GM19351 (cell line): ENCODE results near the gene CADM3.

Experiments used
- ATAC-seq: cut with Tn5 transposase; IDR thresholded peaks from one replicate; pipeline ENCODE4 v1.9.1; 2021; ENCODE audit warnings: mild to moderate bottlenecking, moderate library complexity; ENCODE audit not compliant: unreplicated experiment

Gene CADM3

DNA sequence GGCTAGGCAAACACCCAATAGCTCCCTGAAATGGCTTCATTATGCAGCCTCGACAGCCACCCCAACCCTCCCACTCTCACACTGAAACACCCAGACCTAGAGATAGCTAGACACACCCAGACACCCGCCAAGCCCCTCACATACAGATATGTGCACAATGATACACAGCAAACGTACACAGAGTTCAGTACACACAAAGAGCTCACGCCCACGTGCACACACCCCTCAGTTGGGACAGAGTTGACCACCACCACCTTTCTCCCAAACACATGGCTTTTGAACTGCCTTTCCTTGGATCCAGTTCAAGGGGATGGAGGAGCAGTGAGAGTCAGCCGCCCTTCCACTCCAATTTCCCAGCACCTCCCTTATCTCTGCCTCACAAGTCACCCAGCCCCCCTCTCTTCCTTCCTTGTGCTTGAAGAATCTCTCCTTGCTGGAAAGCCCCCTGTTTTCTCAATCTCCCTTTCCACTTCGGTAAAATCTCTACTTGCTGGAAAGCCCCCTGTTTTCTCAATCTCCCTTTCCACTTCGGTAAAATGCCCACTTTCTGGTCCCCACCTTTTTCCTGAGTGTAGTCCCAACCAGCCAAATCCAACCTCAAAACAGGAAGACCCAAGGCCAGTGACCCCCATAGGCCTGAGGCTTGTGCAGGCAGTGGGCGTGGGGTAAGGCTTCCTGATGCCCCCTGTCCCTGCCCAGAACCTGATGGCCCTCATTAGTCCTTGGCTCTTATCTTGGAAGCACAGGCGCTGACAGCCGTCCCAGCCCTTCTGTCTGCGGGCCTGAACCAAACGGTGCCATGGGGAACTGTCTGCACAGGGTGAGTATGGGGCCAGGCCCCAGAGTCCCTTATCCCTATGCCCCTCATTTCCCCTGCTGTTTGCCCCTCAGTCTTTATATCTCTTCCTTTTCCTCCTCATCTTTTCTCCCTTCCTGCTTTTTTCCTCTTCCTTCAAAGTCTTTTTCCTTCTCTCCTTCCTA is 33.0 kb downstream of the CADM3 start, which contains the start of gene ACKR1:
Gene ACKR1 (plus strand): TSS at position 715 of the 981 bp plus-strand sequence. CDS start 85 bp downstream, at position 800.
- no peak for ATAC-seq

DNA sequence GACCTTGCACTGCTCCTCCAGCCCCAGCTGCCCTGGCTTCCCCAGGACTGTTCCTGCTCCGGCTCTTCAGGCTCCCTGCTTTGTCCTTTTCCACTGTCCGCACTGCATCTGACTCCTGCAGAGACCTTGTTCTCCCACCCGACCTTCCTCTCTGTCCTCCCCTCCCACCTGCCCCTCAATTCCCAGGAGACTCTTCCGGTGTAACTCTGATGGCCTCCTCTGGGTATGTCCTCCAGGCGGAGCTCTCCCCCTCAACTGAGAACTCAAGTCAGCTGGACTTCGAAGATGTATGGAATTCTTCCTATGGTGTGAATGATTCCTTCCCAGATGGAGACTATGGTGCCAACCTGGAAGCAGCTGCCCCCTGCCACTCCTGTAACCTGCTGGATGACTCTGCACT is 33.8 kb downstream of the CADM3 start:
- ATAC-seq, result no peak

- ATAC-seq, result no peak
These were observed 34.7 kb downstream of the CADM3 start for GRCh38 chr1:159206110-159206509.

DNA sequence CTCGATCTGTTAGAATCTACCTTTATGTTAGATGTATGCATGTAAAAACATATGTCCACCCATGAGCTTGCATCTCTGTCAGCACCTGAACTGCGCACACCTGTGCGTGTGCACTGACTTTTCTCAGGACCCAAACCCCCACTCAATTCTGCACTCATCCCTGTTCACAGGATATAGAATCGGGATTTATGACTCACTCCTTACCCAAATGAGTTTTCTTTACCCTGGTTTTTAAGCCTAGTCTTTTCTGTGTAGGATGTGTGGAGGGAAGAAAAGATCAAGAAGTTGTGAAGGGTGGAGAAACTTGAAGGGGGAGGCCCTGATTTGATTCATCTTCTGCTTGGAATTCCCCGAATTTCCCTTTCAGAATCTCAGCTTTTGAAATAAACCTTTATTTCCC is 35.7 kb downstream of the CADM3 start:
- ATAC-seq, result no peak

DNA sequence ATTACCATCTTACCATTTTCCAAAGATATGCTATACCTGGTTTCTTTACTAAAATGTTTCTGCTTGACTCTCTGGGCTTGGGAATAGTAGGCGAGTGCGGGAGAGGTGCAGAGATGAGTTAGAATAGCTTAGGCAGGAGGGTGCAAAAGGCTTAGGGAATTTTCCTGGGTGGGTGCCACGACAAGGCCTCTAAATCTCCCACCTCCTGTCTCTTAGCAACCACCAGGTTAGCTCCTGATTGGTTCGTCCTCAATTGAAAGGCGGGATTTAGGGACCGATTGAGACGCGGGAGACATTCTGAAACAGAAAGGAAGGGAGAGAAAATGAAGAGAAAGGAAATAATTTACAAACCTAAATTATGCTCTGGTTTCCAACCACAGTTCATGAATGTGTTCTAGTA is 36.4 kb downstream of the CADM3 start:
- no peak for ATAC-seq

GRCh38 chr1:159208175-159208825 is 36.9 kb downstream of the CADM3 start:
- ATAC-seq, result no peak

DNA sequence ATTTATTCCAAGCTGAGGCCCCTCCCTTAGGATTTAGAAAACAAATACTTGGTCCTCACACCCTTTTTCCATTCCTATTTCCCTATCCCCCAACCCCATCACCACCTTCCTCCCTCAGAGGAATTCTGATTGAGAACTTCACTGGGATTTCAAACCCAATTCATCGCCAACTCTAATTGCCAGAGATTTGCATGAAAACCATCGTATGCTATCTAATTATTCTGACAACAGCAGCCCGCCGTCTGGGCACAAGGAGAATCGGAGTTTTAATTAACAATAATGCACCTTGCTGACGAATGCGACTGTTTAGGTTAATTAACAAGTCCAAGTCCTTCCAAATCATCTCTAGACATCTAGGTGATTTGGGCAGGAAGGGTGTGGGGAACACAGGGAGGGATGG is 37.6 kb downstream of the CADM3 start:
- ATAC-seq, result no peak

DNA sequence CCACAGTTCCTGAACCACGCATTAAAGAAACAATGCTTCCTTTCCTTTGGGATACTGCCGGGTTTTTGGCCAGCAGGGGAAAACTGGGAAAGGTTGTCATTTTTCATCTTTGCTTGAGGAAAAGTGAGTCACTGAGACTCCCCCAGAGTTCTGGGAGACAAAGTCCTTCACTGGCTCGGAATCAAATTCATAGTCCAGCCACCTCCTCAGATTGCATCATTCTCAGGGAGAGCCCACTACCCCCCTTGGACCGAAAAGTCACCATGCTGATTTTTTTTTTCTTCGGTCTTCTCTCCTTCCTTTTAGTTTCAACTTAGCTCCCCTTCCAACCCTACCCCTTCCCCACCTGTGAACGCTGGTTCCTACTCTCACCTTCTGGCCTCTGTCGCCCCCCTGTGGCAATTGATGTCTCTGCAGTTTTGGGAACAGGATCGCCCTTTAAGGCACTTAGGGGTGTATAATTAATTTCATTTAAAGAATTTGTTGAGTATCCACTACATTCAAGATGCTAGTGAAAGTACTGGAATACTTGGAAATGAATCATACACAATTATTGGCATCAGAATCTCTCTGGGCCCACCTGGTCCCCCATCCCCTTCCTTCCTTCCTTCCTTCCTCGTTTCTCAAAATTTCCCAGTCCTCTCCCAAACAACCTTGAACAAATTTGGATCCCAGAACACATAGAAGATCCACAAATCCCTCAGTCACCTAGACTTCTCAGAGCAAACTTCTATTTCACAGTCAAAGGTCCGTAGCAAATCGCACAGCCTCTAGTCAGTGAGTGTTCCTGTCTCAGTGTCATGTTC is 40.1 kb downstream of the CADM3 start:
- ATAC-seq, result no peak

DNA sequence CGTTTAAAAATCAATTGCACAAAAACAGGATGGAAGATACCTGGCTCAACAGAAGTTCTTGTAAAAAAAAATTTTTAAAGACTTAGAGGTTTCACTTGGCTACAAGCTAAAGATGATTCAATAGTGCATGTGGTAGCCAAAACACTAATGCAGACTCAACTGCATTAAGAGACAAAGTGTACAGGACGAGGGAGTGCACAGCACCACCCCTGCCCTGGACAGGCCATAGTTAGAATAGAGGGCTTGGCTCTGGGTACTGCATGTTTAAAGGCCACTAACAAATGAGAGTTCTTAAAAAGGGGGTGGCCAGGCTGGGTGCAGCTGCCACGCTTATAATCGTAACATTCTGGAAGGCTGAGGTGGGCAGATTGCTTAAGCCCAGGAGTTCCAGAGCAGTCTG is 41.2 kb downstream of the CADM3 start:
- ATAC-seq, result no peak

- no peak for ATAC-seq
These were observed 42.8 kb downstream of the CADM3 start for GRCh38 chr1:159214149-159214760.

DNA sequence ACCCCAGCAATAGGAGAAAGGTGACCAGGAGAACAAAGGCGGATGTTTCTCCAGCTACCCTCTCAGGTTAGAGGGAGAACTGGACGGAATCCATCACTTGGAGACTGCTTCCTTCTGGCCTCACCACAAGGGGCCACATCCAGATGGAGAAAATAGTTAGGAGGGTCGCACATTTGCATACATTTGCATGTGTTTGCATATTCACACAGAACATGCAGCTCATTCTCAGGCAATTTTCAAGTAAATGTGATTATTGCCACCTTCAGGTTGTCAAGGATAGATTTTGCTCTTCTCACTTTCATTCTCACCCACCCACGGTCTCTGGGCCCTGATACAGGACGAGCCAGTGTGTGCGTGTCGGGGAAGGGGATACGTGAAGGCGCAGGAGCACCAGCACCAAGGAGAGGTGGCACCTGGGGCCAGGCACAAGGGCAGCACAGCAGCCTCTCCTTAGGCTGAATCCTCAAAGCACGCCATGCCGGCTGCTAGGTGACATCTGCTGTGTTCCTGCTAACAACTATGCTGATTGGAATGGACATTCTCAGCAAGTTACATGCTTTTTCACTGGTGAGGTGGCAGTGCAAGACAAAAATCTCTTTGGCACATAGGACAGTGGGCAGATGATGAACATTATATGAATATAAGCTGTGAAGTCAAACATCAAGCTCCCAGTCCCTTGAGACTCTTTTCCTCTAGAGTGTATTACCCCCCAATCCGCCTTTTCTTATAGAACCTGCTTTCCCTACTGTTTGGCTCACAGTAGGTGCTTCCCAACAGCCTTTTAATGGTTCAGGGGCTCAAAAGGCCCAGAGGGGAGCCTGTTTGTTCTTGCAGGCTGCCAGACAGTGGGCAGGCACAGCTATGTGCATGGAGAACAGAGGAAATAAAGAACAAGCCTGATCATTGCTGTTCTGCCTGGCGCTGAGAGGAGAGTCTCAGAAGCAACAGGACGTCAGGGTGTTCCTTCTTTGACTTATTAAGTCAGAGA is 47.5 kb downstream of the CADM3 start:
- no peak for ATAC-seq

GRCh38 chr1:159222075-159222865 is 50.9 kb downstream of the CADM3 start:
- no peak for ATAC-seq

GRCh38 chr1:159223004-159223403 is 51.6 kb downstream of the CADM3 start:
- ATAC-seq, result no peak

DNA sequence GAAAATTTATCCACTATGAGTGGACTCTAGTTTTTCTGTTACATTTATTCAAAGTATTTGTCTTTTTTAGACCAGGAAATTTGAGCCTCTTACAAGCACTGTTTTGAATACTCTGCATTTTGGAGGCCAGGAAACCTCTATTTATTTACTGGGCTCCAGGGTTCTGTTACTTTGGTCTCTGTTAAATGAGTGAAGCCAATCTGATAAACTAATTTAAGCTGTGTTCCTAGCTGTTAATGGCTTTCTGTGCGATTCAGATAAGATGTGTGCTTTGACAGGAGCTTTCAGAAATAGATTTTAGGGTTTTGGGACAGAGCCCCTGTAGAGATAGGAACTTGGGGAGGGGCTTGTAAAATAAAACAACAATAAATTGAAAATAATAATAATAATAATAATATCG is 57.1 kb downstream of the CADM3 start:
- ATAC-seq, result no peak

- no peak for ATAC-seq
These were observed 58.0 kb downstream of the CADM3 start for GRCh38 chr1:159229260-159229885.

DNA sequence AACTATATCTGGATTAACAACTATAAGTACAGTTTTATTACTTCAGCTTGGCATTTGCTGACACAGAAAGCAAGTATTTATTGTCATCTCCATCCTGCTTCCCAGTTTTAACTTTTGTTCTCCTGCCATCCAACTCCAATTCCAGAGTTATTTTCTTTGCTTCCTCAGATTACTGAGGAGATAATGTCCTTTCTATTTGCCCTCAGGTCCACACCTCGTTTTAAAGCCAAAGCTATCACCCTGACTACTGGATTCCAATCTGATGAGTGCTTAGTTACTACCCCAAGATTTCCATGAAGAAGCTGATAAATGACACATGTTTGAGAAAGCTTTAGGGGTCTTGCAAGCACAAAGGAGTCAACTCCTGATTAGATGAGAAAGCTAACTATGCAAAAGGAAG is 58.5 kb downstream of the CADM3 start:
- ATAC-seq, result no peak

DNA sequence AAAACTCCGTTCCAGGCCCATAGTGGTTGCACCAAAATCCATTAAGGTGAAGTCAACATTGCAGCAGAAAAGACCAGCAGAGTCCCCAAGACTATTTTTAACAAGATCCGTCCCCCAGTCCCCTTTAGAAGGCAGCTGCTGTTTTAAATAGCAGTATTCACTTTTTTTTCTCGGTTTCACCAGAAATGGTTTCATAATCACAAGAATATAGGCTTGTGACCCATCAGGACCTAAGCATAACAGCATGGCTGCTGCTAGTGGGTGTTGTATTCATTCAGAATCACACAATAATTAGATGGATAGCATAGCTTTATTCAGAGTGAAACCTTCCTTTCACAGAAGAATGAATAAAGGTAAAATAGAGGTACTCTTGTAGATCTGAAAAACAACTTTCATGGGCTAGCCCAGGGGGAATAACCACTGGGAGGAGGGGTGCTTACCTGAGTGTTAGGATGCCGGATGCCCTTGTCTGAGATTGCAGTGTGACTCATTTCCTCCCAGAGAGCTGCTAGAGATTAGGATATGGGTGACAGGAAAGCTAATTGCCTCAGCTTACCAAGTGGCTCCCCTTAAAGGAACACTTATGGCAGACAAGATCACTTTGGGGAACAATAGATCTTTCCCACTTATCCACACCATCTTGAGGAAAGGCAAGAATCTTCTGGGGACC is 68.3 kb downstream of the CADM3 start:
- peak; percentile 94 for ATAC-seq

DNA sequence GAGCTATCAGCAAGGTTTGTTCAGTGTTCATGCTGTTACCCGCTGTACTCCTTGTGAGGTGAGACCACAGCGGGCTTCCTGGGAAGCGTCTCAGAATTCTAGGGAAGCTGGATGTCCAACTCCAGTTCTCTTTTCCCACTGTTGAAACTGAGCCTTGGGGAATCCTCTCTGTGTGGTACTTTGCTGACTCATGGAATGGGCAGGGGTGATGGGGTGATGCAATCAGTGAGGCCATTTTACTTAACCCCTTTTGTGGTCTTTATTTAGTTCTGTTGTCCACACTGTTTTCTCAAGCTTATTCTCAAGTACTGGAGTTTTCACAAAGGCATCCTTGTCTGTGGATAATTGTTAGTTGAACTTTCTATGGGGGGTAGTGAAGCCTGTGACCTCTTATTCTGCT is 75.9 kb downstream of the CADM3 start:
- no peak for ATAC-seq
